Right lung (tissue), 5 donors: ENCODE data around the gene GLB1L2. TPM values are rescaled to one million over a fixed set of nuclear protein-coding genes. Genes with fewer than 3 reads are reported as not detected.

Experiments
- DNase-seq, 2 donors: peaks; one replicate each; pipeline ENCODE4 v3.0.0-alpha.2; 2013
- polyA plus RNA-seq, 5 donors: library from polyadenylated mRNA; unstranded; fragments of 120-200 nt; gene quantifications; one replicate each; pipeline versions ENCODE4 v1.2.1 to v1.2.3, GENCODE V29; 2013; ENCODE audit warnings: inconsistent platforms in 1 of 5, low replicate concordance in 1 of 5; ENCODE audit not compliant: insufficient read length in 5 of 5, insufficient read depth in 1 of 5

Gene GLB1L2
- polyA plus RNA-seq, 5 donors: 4.7 to 6.0 (median 4.8) TPM

DNA sequence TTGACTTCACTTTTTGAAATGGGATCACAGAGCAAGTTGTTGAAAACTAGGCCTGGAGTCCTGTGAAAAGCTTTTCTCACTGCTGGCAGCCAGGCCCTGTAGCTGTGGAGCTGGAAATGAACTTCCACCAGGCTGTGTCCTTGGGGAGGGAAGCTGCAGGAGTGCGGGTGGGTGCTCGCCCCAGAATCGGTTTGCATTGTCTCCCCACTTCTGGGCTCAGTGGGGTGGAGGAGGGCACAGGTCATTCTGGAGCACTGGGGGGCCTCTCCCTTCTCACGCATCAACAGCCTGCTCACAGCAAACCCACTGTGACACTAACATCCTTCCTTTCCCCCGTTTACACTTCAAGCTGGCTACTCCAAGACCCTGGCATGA, 15.2 kb downstream of the GLB1L2 start:
- DNase-seq: no peak

DNA sequence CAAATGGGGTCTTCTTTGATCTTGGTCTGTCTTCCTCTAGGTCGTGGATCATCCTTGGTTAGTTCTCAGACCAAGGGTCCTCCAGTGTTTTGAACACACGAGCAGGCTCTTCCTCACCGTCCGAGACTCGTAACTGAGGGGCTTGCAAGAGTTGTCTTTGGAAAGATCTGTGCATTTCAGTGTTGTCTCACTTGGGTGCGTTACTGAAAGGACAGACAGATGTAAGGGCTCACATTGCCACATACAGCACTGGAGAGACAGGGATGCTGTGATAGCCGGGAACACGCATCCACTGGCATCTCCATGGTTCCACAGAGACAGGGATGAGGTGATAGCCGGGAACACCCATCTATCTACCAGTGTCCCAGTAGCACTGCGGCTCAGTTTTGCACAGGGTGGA, 15.7 kb downstream of the GLB1L2 start:
- DNase-seq: no peak

DNA sequence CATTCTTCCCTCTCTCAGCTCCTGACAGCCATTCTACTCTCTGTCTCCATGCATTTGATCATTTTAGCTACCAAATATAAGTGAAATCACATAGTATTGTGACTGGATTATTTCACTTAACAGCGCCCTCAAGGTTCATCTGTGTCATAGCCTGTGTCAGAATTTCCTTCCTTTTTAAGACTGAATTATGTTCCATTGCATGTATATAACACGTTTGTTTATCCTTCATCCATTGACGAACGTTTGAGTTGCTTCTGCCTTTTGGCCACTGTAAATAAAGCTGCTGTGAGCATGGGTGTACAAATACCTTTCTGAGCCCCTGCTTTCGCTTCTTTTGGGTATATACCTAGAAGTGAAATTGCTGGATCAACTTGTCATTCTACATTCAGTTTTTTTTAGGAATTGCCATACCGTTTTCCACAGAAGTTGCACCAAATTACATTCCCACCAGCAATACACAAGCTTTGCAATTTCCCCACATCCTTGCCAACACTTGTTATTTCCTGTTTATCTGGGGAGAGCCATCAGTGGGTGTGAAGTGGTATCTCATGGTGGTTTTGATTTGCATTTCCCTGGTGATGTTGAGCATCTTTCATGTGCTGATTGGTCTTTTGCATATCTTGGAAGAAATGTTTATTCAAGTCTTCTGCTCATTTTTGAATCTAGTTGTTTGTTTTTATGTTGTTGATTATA, 17.5 kb downstream of the GLB1L2 start:
- no peak for DNase-seq

DNA sequence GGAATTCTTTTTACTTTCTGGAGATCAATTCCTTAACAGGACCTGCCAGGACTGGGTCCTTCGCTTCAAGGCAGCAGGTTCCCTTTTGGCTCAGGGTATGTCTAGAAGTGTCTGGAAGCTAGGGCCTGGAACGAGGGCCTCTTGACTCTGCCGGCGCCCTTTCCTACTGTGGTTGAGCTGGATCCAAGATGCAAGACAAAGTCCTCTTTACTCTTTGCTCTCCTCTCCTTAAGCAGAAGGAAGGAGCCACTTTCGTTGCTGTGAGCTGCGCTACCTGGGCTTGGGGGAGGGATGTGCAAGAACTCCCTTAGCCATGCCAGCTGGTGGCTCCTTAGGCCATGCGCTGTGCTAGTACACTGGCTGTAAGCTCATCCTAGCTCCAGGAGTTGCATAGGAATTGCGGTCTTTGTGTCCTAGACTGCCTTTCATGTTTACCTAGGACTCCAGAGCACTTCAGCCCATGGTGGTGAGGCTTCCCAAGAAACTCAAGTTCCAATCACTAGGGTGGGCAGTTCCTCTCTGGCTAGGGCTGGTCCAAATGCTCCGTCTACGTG, 18.1 kb downstream of the GLB1L2 start:
- no peak for DNase-seq

DNA sequence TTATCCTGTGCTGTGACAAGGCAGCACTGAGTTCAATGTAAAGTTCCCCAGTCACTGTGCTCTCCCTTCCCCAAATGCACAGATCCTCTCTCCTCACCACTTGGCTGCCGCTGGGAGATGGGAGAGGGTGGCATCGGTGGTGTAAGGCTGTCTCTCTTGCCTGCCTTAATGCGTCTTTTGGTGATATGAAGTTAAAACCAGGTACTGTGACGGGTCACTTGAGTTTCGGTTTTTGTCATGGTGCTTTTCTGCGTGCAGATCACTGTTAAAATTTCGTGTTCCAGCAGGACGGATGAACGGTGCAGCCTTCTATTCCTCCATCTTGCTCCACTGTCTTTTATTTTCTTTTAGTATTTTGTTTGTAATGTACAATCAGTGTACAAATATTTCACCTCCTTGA, 18.6 kb downstream of the GLB1L2 start:
- DNase-seq: no peak

DNA sequence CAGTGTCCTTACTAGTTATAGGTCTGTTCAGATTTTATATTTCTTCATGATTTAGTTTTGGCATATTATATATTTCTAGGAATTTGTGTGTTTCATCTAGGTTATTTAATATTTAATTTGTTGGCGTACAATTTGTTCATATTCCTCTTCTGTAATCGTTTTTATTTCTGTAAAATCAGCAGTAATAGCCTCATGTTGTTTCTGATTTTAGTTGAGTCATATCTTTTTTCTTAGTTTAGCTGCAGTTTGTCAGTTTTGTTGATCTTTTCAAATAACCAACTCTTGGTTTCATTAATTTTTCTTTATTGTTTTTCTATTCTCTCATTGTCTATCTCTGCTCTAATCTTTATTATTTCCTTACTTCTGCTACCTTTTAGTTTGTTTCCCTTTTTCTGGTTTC, 20.3 kb downstream of the GLB1L2 start:
- no peak for DNase-seq

DNA sequence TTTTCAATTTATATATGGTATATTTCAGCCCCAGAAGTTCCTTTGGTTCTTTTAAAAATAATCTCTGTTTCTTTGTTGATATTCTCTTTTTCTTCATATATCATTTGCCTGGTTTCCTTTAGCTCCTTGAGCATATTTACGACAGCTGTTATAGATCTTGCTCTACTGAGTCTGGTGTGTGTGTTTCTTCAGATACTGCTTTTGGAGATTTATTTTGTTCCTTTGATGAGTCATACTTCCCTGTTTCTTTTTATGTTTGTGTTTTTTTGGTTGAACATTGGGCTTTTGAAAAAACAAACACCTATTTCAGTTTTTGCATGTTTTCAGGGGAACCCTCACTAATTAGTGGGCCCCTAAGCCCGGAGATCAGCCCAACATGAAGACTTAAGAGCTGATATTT, 23.3 kb downstream of the GLB1L2 start:
- DNase-seq: no peak

DNA sequence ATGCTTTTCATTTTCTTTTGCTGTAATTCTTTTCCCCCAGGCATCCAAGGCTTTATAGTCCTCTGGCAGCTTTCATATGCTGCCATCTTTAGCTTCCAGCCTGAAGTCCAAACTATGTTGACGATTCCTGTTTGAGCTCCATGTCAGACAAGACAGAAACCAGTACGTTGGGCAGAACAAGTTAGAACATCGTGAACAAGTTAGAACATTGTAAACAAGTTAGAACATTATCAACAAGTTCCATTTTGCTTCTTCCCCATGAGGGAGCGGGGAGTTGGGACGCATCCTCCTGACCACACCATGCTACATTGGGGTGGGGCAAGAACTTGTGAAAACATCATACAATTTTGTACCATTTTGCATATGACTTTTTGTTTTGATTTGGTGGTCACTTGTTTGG, 23.9 kb downstream of the GLB1L2 start:
- DNase-seq: no peak

DNA sequence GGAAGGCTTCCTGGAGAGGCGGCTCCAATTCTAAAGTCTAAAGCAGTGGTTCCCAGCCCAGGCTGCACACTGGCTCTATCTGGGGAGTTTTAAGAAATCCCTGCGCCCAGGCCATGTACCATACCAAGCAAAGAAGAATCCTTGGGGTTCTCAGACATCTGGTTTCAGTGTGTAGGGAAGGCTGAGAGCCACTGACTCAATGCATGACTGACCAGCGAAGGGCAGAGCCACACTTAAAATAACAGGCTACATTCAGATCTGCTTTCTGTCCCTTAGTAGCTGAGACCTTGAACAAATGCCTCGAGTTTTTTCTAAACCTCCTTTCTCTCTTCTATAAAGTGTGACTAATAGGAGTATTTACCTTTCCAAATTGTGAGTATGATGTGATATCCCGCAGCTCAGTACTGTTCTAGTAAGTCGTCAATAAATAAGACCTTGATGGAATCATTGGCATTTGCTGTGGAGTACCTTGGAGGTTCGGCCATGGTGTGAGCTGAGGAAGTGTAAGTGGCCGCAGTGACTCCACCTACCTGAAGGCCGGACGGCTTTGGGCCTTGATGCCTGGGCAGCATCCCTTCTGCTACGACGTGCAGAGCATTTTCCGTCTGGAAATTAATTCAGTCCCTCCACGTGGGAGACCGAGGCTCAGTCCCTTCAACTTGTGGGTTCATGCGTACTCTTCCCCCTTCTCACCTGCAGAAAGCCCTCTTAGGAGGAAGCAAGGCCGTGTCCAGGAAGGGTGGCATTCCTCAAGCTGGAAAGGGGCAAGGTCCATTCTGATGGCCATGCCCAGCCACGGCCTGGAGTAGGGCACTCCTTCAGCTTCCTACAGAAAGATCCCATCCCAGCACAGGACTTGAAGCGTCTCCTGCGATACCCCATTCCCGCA, 25.1 kb downstream of the GLB1L2 start:
- no peak for DNase-seq

DNA sequence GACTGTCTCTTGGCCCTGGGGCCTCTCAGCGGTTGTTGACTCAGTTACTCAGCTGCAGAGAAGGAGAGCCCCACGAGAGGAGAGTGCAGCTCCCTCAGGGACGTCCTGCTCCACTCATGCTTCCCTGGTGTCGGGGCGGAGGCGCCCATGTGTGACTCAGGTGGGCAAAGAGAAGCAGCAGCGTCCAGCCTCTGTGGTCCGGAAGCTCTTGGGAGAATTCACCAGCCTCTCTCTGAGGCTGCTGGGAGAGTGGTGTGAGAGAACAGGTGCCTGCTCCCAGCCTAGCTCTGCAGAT, 25.7 kb downstream of the GLB1L2 start:
- DNase-seq: no peak

DNA sequence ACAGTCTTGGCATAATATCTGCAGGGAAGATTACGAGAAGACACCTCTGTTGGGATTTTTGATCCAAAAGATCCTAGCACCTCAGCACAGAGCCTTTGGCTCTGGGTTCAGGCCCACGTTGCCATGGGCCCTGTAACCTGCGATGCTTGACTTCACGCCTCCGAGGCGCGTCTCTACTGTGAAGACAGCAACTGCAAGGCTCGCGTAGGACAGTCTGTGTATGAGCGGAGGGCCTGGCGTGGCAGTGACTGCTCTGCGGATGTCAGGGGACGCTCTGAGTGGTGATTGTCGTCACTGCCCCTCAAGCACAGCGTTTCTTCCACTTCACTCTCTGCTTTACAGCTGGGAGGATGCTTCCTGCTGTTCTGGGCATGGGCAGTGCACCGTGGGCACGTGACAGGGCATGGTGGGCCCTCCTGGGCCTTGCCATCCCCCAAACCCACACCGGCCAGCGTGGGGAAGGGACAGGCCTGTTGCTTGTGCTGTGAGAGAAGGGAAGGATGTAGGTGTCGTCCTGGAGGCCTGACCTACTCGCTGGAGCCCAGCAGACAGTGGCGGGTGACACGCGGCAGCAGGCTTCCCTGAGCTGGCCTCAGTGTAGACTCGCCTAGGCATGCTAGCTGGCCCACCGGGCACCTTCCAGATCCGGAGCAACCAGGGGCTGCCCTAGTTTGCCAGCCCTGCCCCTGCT, 26.5 kb downstream of the GLB1L2 start:
- no peak for DNase-seq

DNA sequence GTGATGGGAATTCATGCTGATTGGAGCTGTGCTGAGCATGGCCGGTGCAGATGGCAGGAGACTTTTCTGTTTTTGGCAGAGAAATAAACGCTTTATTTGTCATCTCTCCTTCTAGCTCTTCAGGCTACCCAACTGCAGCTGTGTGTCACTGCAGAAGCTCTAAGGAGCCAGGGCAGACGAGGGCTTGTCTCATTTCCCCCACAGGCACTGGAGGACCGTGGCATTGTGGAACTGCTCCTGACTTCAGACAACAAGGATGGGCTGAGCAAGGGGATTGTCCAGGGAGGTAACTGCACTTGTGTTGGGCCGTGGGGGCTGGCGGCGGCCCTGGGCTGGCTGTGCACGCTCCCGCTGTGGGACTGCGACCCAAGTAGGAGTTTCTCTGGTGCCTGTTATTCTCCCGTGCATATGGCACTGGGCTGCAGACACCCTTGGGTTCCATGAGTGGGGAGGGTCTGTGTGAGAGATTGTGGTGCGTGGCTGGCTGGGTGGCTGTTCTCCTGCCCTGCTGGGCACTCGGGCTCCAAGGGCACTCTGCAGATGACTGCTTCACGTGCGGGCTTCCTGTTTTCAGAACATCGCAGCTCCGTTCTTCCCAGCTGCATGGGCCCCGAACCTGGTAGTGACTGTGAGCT, 27.2 kb downstream of the GLB1L2 start:
- DNase-seq: no peak

DNA sequence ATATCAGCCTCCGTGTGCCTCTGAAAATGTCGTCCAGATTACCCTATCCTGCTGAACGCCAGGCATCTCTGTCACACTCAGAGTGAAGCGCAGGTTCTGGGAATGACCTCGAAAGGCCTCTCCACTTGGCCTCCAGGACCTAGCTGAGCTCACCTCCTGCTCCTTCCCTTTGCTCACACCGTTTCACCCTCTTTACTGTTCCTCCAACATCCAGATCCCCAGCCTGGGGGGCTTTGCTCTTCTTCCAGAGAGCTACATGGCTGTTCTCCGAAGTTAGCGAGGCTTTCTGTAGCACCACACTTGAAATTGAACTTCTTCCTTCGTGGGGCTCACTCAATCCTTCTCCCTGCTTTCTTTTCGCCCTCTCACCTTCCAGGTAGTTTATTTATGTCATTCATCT, 27.9 kb downstream of the GLB1L2 start:
- no peak for DNase-seq

DNA sequence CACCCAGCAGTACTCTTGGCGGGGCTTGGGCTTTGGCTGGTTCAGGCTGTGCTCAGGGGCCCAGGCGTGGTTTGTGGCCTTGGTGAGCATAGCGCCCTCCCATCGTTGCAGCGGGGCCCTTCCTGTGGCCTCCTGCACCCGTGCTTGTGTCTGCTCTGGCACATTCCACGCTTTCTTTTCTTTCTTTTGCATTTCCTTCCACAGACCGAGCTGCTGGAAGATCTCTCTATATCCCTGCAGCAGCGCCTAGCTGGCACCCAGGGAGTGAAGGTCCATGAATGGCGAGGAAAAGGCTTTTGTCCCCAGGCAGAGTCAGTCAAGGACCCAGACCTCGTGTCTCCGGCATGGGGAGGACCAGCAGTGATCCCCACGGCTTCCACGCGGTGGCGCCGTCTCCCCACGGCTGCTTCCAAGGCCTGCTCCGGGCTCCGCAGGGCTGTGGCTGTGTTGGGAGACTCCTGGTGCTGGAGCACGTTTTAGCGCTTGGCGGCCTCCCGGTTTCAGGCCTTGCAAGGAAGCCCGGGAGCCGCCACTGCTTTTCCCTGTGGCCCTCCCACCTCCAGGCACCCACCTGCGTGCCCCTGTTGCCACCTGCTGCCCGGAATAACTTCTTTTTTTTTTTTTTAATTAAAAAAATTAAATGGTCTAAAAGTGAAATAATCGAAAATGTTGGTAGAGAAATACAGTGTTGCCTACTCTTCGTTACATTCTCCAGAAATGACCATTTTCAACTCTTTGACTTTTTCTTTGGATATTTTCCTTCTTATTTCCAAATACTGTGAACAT, 28.5 kb downstream of the GLB1L2 start:
- peak; percentile 61 to 62 for DNase-seq

DNA sequence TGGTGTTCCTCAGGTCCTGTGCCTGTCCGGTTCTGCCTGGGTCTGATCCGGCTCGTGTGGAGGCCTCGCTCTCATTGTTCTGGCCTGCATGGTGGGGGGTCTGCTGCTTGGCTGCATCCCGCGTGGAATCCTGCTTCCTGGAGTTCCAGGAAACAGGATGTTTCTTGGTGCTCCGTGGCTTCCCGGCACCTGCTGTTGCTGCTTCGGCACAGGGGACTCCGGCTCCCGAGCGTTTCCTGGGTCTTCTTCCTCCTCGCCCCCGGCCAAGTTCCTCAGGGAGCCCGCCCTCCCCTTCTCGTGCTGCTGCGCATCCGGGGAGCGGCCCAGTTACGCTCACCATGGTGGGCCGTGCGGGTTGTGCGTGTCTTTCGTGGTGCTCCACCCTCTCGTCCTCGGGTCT, 29.9 kb downstream of the GLB1L2 start:
- DNase-seq: no peak

DNA sequence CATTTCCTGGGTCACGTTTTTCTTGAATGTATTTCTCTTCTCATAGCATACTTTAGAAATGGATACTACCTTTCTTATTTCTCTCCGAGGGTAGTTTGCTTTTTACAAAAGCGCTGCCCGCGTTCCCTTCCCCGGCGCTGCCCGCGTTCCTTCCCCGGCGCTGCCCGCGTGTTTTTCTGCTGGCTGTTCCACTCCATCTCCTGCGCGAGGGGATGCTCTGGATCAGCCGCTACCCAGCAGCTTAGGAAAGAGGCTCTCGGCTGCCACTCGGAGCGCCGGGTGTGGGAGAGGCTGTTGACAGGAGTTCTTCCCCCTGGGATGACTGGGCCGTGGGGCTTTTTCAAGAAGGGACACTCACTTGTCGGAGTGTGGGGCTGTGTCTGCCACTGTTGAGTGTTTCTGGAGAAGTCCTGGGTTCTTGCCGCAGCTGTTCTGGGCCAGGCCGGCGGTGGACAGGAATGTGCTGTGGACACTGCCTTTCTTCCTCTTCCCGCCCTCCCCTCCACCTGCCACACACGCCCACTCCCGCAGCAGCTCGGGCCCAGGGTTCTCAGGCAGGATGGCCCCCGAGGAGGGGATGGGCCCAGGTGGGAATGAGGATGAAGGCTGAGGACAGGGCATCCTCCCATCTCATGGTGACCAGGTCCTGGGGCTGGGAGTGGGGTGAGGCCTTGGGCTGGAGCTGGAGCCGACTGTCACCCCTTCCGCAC, 30.6 kb downstream of the GLB1L2 start:
- no peak for DNase-seq

DNA sequence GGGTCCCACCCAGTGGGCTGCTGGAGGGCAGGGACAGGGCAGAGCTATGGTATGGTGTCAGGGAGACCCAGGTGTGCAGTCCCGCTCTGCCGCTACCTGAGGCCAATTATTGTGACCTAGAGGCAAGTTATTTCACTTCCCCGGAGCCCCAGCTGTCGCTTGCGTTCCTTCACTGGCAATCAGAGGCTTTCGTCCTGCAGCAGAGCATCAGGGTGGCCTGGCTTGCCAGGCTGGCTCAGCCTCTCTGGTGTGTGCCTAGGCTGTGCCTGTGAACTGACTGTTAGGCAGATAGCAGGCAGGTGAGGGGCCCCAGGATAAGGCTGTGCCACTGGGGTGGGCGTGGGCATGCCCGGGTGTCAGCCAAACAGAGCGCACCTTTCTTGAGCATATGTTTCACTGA, 31.4 kb downstream of the GLB1L2 start:
- no peak for DNase-seq

DNA sequence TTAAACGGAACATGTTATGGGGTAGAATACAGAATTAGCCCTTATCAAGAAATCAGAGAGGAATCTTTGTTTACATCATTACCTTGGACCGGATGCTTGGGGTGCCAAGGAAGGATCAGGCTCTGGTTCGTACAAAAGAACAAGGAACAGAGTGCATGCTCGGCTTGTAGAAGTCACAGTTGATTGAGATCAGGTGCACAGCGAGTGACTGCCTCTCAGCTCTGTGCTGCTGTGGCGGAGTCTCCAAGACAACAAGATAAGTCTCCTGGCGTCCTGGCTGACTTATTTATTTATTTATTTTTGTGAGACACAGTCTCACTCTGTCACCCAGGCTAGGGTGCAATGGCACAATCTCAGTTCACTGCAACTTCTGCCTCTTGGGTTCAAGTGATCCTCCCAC, 31.8 kb downstream of the GLB1L2 start:
- DNase-seq: no peak

DNA sequence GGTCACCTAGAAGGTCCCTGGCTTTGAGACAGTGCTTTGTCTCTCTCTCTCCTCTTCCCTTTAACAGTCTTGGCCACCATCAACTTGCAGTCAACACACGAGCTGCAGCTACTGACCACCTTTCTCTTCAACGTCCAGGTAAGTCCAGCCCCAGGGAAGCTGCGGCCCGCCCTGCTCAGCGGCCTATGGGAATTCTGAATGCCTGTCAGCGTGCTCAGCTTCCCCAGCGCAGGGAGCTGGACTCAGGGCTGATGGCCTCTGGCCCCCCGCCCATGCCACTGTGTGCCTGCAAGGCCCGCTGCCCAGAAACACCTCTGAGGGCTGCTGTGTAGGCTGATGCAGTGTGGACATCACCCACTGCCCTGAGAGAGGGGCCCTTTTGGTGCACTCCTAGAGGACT, 32.5 kb downstream of the GLB1L2 start:
- no peak for DNase-seq

DNA sequence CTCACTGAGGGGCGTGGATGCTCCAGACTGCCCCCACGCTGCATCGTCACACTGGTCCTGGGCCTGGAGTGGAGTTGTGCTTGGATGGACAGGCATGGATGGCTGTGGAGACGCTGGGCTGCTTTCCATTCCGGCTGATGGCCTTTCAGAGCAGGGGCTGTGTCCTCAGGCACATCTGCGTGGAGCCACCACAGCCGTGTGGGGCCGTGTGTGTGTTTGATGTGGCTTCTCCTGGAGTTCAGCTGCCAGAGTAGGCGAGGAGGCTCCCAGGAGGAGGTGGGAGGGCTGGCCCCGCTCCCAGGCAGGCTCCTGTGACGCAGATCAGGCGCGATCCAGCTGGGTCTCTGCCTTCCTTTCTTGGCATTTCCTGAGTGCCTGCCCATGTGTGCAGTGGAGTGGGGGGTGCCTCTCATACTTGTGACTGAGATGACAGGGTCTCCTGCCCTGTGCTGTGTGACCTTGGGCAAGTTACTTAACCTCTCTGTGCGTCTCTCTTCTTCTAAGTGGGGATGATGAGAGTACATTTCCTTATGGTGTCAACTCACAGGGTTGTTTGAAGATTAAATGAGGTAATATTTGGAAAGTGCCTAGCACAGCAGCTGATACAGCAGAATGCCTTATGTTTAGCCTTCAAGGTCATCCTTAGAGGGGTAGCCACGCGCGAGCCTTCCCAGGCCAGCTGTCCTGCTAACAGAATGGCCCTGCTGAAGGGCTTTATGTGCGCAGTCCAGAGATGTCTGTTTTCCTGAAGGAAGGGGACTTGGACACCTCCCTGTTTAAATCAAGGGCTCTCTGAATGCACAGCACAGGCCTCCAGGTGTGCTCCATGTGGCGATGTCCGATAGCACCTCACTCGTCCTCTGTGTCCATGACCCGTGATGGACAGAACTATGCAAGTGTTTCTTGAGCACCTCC, 33.5 kb downstream of the GLB1L2 start:
- DNase-seq: no peak
